GM20431 (cell line): ENCODE measurements around the gene CLDN5.

Experiments used
- in situ Hi-C: fragments of 300-500 bp; cut with MseI, MboI; formaldehyde crosslinking; loops from one replicate; pipeline ENCODE4 v1.15.0; 2020; ENCODE audit warnings: low sequenced_read_pairs; ENCODE audit not compliant: unreplicated experiment

Gene CLDN5

GRCh38 chr22:19524170-19525115 is at the start of gene CLDN5:
TSS of gene CLDN5 (minus strand) at chr22:19524410. CDS start at chr22:19524255, 155 bp downstream.
- in situ Hi-C loops: no loop called here

- in situ Hi-C loops: no loop called here
These were observed 47.8 kb upstream of the CLDN5 start for GRCh38 chr22:19571995-19572394.

- in situ Hi-C loops: no loop called here
These were observed 47.1 kb upstream of the CLDN5 start for GRCh38 chr22:19571207-19571795.

- in situ Hi-C loops: no loop called here
These were observed 45.8 kb upstream of the CLDN5 start for GRCh38 chr22:19569976-19570375.

GRCh38 chr22:19569276-19569640 is 45.0 kb upstream of the CLDN5 start:
- in situ Hi-C loops: no loop called here

GRCh38 chr22:19568337-19569275 is 44.4 kb upstream of the CLDN5 start:
- in situ Hi-C loops: no loop called here

GRCh38 chr22:19567157-19568009 is 43.2 kb upstream of the CLDN5 start:
- in situ Hi-C loops: no loop called here

GRCh38 chr22:19566279-19567156 is 42.3 kb upstream of the CLDN5 start:
- in situ Hi-C loops: no loop called here

GRCh38 chr22:19565382-19566278 is 41.4 kb upstream of the CLDN5 start:
- in situ Hi-C loops: no loop called here

GRCh38 chr22:19559956-19560355 is 35.7 kb upstream of the CLDN5 start:
- in situ Hi-C loops: no loop called here

GRCh38 chr22:19559324-19559811 is 35.2 kb upstream of the CLDN5 start:
- in situ Hi-C loops: no loop called here

- in situ Hi-C loops: no loop called here
These were observed 32.8 kb upstream of the CLDN5 start for GRCh38 chr22:19556963-19557545.

GRCh38 chr22:19555651-19556050 is 31.4 kb upstream of the CLDN5 start:
- in situ Hi-C loops: no loop called here

- in situ Hi-C loops: no loop called here
These were observed 30.7 kb upstream of the CLDN5 start for GRCh38 chr22:19554834-19555404.

GRCh38 chr22:19553201-19553600 is 29.0 kb upstream of the CLDN5 start:
- in situ Hi-C loops: no loop called here

- in situ Hi-C loops: no loop called here
These were observed 26.2 kb upstream of the CLDN5 start for GRCh38 chr22:19550382-19550781.

GRCh38 chr22:19549428-19549827 is 25.2 kb upstream of the CLDN5 start:
- in situ Hi-C loops: no loop called here
